HEK293 (cell line): ENCODE measurements around the gene PDE11A.

ENCODE experiments used
- PATZ1 ChIP-seq: fragments of 450-650 bp; formaldehyde crosslinking; IDR thresholded peaks from 2 replicates; pipeline ENCODE4 v1.5.1; 2016; ENCODE audit warnings: missing biosample characterization, missing genetic modification characterization
- PRDM1 ChIP-seq: fragments of 450-650 bp; formaldehyde crosslinking; IDR thresholded peaks from 2 replicates; pipeline ENCODE4; 2016; ENCODE audit warnings: missing biosample characterization, missing genetic modification characterization
- ZBTB7A ChIP-seq: fragments of 450-650 bp; formaldehyde crosslinking; IDR thresholded peaks from 2 replicates; pipeline ENCODE4 v1.5.1; 2016; ENCODE audit warnings: low read depth, missing biosample characterization, missing genetic modification characterization
- ZNF24 ChIP-seq: fragments of 450-650 bp; formaldehyde crosslinking; IDR thresholded peaks from 2 replicates; pipeline ENCODE4 v1.5.1; 2016; ENCODE audit warnings: missing biosample characterization, missing genetic modification characterization
- ZNF654 ChIP-seq: fragments of 450-650 bp; formaldehyde crosslinking; IDR thresholded peaks from 2 replicates; pipeline ENCODE4 v1.5.1; 2016; ENCODE audit warnings: low read depth, missing biosample characterization, missing genetic modification characterization

- TF ChIP-seq ZNF24 (tag by site-specific recombination), result no peak
- no peak for TF ChIP-seq PATZ1
- TF ChIP-seq ZNF654 (tag by site-specific recombination), result no peak
- TF ChIP-seq ZBTB7A (tag by site-specific recombination), result no peak
- TF ChIP-seq PRDM1 (tag by site-specific recombination), result no peak
Observed at GRCh38 chr2:177610813-177611212, 461.8 kb downstream of the PDE11A start.
